Gastroesophageal sphincter (tissue), 3 donors: ENCODE measurements around the gene IQSEC1.

Experiments
- EP300 ChIP-seq: sonication (generic); formaldehyde crosslinking; IDR thresholded peaks from one replicate; pipeline ENCODE4 v1.6.1; 2017; ENCODE audit warnings: antibody characterized with exemption, mild to moderate bottlenecking
- POLR2A ChIP-seq, 2 donors: fragments of 450-650 bp; IDR thresholded peaks; one replicate each; pipeline ENCODE4 v1.6.1; 2017; ENCODE audit warnings: antibody characterized with exemption in 2 of 2, mild to moderate bottlenecking in 2 of 2, moderate library complexity in 1 of 2
- POLR2AphosphoS5 ChIP-seq: sonication (generic); formaldehyde crosslinking; IDR thresholded peaks from one replicate; pipeline ENCODE4 v1.6.1; 2017; ENCODE audit warnings: antibody characterized with exemption
- TF ChIP-seq, protein P1 (sequence below), 4 experiments: fragments of 200-600 bp in 2 of 4; fragments of 450-650 bp in 2 of 4; sonication (generic) in 1 of 4; IDR thresholded peaks; one replicate each; pipeline ENCODE4 v1.5.1; 2017 to 2019; ENCODE audit warnings: antibody characterized with exemption in 4 of 4, mild to moderate bottlenecking in 2 of 4, moderate library complexity in 2 of 4

DNA sequence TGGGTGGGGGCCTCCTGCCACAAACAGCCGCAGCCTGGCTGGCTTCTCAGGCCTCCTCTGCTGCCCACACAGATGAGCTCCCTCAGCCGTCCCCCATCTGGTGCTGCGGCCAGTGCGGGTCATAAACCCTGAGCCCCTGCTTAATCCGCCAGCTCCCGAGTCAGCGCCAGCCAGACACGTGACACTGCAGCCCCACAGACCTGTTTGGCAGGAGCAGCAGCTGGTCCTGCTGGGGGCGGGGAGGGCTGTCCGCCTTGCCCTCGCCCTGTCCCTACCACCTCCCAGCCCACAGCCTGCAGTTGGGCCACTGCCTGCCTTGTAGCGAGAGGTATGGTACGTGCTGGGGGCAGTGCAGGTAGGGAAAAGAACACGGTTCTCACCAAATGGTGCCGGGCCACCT lies 86.2 kb downstream of the IQSEC1 start:
- TF ChIP-seq, protein P1, sequence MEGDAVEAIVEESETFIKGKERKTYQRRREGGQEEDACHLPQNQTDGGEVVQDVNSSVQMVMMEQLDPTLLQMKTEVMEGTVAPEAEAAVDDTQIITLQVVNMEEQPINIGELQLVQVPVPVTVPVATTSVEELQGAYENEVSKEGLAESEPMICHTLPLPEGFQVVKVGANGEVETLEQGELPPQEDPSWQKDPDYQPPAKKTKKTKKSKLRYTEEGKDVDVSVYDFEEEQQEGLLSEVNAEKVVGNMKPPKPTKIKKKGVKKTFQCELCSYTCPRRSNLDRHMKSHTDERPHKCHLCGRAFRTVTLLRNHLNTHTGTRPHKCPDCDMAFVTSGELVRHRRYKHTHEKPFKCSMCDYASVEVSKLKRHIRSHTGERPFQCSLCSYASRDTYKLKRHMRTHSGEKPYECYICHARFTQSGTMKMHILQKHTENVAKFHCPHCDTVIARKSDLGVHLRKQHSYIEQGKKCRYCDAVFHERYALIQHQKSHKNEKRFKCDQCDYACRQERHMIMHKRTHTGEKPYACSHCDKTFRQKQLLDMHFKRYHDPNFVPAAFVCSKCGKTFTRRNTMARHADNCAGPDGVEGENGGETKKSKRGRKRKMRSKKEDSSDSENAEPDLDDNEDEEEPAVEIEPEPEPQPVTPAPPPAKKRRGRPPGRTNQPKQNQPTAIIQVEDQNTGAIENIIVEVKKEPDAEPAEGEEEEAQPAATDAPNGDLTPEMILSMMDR (IDR thresholded peaks at IDR 0.05) = no peak
- no peak for TF ChIP-seq POLR2AphosphoS5
- no peak for TF ChIP-seq POLR2A (IDR thresholded peaks at IDR 0.05)
- no peak for TF ChIP-seq EP300
